WERI-Rb-1 (cell line): Measurements from ENCODE around the gene MESP1.

Experiments used
- DNase-seq: peaks from one replicate; pipeline ENCODE4 v3.0.0-alpha.2; 2020
- H3K27ac ChIP-seq: fragments of 250-450 bp; sonication (Bioruptor Pico); 2 replicates; pipeline ENCODE4 v1.5.1; 2020; ENCODE audit warnings: mild to moderate bottlenecking, moderate library complexity
- H3K27me3 ChIP-seq: fragments of 250-450 bp; sonication (Bioruptor Pico); 2 replicates; pipeline ENCODE4 v1.5.1; 2021; ENCODE audit warnings: mild to moderate bottlenecking, low read depth, moderate library complexity; ENCODE audit not compliant: insufficient read depth, severe bottlenecking
- H3K36me3 ChIP-seq: fragments of 250-450 bp; sonication (Bioruptor Pico); 2 replicates; pipeline ENCODE4 v1.5.1; 2020; ENCODE audit warnings: mild to moderate bottlenecking, moderate library complexity
- H3K4me3 ChIP-seq: 2 replicates; pipeline ENCODE4 v1.5.1; 2011; ENCODE audit warnings: low read depth, mild to moderate bottlenecking, control low read depth, low read length
- H3K9me3 ChIP-seq: fragments of 250-450 bp; sonication (Bioruptor Pico); 2 replicates; pipeline ENCODE4 v1.5.1; 2021; ENCODE audit warnings: mild to moderate bottlenecking, moderate library complexity; ENCODE audit not compliant: severe bottlenecking
- CTCF ChIP-seq: IDR thresholded peaks from 2 replicates; pipeline ENCODE4 v1.5.1; 2011; ENCODE audit warnings: low read depth, mild to moderate bottlenecking, control low read depth, inconsistent platforms, low read length

The MESP1 gene, protein sequence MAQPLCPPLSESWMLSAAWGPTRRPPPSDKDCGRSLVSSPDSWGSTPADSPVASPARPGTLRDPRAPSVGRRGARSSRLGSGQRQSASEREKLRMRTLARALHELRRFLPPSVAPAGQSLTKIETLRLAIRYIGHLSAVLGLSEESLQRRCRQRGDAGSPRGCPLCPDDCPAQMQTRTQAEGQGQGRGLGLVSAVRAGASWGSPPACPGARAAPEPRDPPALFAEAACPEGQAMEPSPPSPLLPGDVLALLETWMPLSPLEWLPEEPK

DNA sequence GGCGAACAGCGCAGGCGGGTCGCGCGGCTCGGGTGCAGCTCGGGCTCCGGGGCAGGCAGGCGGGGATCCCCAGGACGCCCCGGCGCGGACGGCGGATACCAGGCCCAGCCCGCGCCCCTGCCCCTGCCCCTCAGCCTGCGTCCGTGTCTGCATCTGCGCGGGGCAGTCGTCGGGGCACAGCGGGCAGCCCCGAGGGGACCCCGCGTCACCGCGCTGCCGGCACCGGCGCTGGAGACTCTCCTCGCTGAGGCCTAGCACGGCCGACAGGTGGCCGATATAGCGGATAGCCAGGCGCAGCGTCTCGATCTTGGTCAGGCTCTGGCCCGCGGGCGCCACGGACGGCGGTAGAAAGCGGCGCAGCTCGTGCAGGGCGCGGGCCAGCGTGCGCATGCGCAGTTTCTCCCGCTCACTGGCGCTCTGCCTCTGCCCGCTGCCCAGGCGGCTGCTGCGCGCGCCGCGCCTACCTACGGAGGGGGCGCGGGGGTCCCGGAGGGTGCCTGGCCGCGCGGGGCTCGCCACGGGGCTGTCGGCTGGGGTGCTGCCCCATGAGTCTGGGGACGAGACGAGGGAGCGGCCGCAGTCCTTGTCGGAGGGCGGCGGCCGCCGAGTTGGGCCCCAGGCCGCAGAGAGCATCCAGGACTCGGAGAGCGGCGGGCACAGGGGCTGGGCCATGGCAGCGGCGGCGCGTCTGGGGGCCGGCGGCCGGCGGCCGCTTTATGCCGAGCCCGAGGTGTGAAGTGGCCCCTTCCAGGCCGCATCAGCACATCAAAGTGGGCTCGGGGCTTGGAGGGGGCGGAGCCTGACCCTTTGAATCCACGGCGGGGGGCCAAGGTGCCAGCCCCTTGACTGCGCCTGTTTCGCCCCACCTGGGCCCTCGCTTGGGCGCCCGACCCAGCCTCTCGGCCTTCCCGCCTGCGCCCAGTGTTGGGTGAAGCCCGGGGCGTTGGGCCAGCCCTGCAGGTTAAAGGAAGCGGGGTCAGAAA lies at the start of gene MESP1:
Gene MESP1, minus strand, starts transcription at position 690 of the 983 bp plus-strand sequence. Its CDS starts 18 bp downstream, at position 672.
- peak within 1 kb of the TSS; percentile 75 for H3K27ac ChIP-seq
- H3K27me3 ChIP-seq: no peaks in the 10 kb centered on the region
- DNase-seq: peak; percentile 94

DNA sequence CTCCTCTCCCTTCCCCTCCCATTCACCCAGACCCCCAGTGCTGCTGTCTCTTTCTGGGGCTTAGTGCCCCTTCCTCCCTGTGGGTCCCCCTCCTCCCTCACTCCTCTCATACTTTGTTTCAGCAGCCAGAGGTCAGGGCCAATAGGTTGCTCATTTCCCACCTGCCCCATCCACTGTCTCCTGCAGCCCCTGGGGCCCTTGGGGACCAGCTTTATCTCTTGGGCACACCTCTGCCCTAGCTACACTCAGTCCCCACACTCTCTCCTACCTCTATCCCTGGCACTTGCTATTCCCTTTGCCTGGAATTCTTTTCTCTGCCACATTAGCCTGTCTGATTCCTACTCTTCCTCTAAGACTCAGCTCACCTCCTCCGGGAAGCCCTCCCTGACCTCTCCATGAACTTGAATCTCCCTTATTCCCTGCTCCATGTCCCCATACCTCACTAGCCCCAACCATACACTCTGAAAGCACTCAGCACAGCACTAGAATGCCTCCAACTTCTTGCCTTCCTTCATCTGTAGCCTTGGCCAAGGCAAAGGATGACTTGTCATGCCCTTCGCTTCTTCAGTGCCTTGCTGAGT lies 49.0 kb upstream of the MESP1 start:
- no peaks in the 10 kb centered on the region for H3K9me3 ChIP-seq
- no peak for DNase-seq
- no peak overlapping the region for H3K4me3 ChIP-seq
- no peak for TF ChIP-seq CTCF
- H3K27me3 ChIP-seq: no peaks in the 10 kb centered on the region
- no peaks in the 10 kb centered on the region for H3K36me3 ChIP-seq
- no peak overlapping the region for H3K27ac ChIP-seq

More for the DNA sequence above, at the start of gene MESP1:
- peak; percentile 84 for TF ChIP-seq CTCF
- Histone ChIP-seq H3K36me3 (no peaks in the 10 kb centered on the region), H3K4me3 (peak within 1 kb of the TSS; percentile 51), H3K9me3 (no peaks in the 10 kb centered on the region)

- Histone ChIP-seq H3K36me3 (no peaks in the 10 kb centered on the region), H3K27ac (no peak overlapping the region), H3K4me3 (no peak overlapping the region), H3K9me3 (no peaks in the 10 kb centered on the region), H3K27me3 (no peaks in the 10 kb centered on the region)
- no peak for TF ChIP-seq CTCF
- DNase-seq: no peak
These were observed 48.2 kb upstream of the MESP1 start for GRCh38 chr15:89799011-89799911.

DNA sequence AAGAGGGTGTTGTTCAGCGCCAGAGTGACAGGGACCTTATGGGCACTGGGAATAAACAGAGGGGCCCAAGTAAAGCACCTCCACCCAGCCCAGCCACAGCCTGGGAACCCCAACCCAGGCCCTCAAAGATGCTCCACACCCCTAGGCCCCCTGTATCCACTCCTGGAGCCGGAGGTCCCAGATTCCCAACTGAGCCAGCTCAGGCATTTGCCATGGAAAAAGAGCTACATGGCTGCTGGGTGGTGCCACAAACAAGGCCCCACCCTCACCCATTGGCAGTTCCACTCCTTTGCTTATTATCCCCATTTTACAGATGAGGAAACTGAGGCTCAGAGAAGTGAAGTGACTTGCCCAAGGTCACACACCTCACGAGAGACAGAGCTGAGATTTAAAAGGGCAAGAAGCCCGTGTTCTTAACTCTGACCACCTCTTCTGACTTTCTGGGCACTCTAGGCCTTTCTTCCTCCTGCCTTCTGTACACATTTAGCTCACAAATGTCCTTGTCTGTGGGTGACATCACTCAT lies 46.7 kb upstream of the MESP1 start:
- no peak for DNase-seq
- Histone ChIP-seq H3K27me3 (no peaks in the 10 kb centered on the region), H3K4me3 (no peak overlapping the region), H3K36me3 (no peaks in the 10 kb centered on the region), H3K9me3 (no peaks in the 10 kb centered on the region), H3K27ac (no peak overlapping the region)
- TF ChIP-seq CTCF: no peak

- no peaks in the 10 kb centered on the region for H3K27me3 ChIP-seq
- no peak overlapping the region for H3K4me3 ChIP-seq
- no peaks in the 10 kb centered on the region for H3K9me3 ChIP-seq
- no peak overlapping the region for H3K27ac ChIP-seq
- no peaks in the 10 kb centered on the region for H3K36me3 ChIP-seq
- no peak for TF ChIP-seq CTCF
- DNase-seq: no peak
These were observed 44.9 kb upstream of the MESP1 start for GRCh38 chr15:89795996-89796395.
